AG04449 (cell line): ENCODE data around the gene SAPCD1.

ENCODE experiments used
- CTCF ChIA-PET: fragments of 350-600 bp; formaldehyde crosslinking; extraction: SDS; loops from one replicate; lab custom pipeline; 2021; ENCODE audit warnings: antibody characterized with exemption; lab: Yijun Ruan, JAX
- POLR2A ChIA-PET: fragments of 400-600, 350-600 bp; formaldehyde crosslinking; extraction: SDS; loops from one replicate; lab custom pipeline; 2020; ENCODE audit warnings: antibody characterized with exemption, inconsistent platforms; lab: Yijun Ruan, JAX
- DNase-seq: peaks from one replicate; pipeline ENCODE4 v3.0.0-alpha.2; 2010; ENCODE audit warnings: low read depth, low spot score
- H3K4me3 ChIP-seq: 2 replicates; pipeline ENCODE4 v1.5.1; 2011; ENCODE audit warnings: low read depth, mild to moderate bottlenecking, control low read depth, low read length
- TF ChIP-seq, protein P1 (sequence below): IDR thresholded peaks from one replicate; pipeline ENCODE4 v1.5.1; 2011; ENCODE audit warnings: mild to moderate bottlenecking, moderate library complexity, low read length, control low read depth, inconsistent platforms; ENCODE audit not compliant: insufficient read depth; ENCODE audit errors: missing control alignments

SAPCD1 gene

GRCh38 chr6:31727717-31728671 lies 34.5 kb upstream of the SAPCD1 start:
- H3K4me3 ChIP-seq, result peak overlapping the region; percentile 89
- no peak for DNase-seq
- CTCF ChIA-PET, result interaction anchor here (0.9 to 3.9 kb wide), 9 partner anchors 11 to 107 kb away, joined by 3 to 24 read pairs (median 4); partner anchors contain the start of genes HSPA1A, HSPA1L, LY6G6D and MSH5
- TF ChIP-seq, protein P1, sequence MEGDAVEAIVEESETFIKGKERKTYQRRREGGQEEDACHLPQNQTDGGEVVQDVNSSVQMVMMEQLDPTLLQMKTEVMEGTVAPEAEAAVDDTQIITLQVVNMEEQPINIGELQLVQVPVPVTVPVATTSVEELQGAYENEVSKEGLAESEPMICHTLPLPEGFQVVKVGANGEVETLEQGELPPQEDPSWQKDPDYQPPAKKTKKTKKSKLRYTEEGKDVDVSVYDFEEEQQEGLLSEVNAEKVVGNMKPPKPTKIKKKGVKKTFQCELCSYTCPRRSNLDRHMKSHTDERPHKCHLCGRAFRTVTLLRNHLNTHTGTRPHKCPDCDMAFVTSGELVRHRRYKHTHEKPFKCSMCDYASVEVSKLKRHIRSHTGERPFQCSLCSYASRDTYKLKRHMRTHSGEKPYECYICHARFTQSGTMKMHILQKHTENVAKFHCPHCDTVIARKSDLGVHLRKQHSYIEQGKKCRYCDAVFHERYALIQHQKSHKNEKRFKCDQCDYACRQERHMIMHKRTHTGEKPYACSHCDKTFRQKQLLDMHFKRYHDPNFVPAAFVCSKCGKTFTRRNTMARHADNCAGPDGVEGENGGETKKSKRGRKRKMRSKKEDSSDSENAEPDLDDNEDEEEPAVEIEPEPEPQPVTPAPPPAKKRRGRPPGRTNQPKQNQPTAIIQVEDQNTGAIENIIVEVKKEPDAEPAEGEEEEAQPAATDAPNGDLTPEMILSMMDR, result no peak
- POLR2A ChIA-PET, result interaction anchor here (1.6 to 3.9 kb wide), 5 partner anchors 12 to 111 kb away, joined by 5 to 16 read pairs (median 9); partner anchors contain the start of genes HSPA1B, LSM2 and MSH5

GRCh38 chr6:31728767-31729514 lies 33.5 kb upstream of the SAPCD1 start, which contains the start of gene DDAH2:
DDAH2 (minus strand) TSS chr6:31729299; CDS start chr6:31729161, 138 bp downstream.
- ChIA-PET POLR2A (interaction anchor here (0.9 to 3.9 kb wide), 14 partner anchors 9 to 134 kb away, joined by 3 to 16 read pairs (median 6); partner anchors contain the start of genes ABHD16A, HSPA1A, HSPA1B and HSPA1L), CTCF (interaction anchor here (1.1 to 3.9 kb wide), 11 partner anchors 10 to 223 kb away, joined by 3 to 24 read pairs (median 4); partner anchors contain the start of genes HSPA1A, HSPA1L, LY6G6D and MSH5)
- TF ChIP-seq, protein P1, result no peak
- no peak for DNase-seq
- peak within 1 kb of the TSS; percentile 89 for H3K4me3 ChIP-seq

DNA sequence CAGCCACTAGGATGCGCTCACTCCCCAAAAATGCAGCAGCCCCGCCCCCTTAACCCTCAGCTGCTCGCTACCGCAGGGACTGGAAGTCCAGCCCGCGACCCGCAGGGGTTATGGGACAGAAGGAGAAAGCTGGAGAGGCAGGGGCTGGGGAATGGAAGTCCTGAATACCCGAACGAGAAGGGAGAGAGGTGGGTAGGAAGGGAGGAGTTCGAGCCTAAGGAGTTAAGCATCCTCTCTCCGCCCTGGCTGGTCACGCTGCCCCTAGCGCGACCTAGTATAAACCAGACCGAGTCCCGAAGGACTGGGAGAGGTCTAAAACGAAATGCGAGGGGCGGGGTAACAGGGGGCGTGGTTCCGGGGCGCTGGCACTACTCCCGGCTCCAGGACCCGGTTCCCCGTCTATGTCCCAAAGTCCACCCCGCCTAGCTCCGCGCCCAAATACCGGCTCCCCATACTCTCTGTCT lies 32.9 kb upstream of the SAPCD1 start:
- TF ChIP-seq, protein P1, result peak; percentile 72
- ChIA-PET POLR2A (interaction anchor here (0.9 to 3.9 kb wide), 14 partner anchors 9 to 133 kb away, joined by 3 to 16 read pairs (median 6); partner anchors contain the start of genes ABHD16A, HSPA1A, HSPA1B and HSPA1L), CTCF (interaction anchor here (0.8 to 3.9 kb wide), 12 partner anchors 9 to 222 kb away, joined by 3 to 24 read pairs (median 5); partner anchors contain the start of genes HSPA1A, HSPA1L, LSM2 and LY6G6D)
- peak overlapping the region; percentile 89 for H3K4me3 ChIP-seq
- no peak for DNase-seq

DNA sequence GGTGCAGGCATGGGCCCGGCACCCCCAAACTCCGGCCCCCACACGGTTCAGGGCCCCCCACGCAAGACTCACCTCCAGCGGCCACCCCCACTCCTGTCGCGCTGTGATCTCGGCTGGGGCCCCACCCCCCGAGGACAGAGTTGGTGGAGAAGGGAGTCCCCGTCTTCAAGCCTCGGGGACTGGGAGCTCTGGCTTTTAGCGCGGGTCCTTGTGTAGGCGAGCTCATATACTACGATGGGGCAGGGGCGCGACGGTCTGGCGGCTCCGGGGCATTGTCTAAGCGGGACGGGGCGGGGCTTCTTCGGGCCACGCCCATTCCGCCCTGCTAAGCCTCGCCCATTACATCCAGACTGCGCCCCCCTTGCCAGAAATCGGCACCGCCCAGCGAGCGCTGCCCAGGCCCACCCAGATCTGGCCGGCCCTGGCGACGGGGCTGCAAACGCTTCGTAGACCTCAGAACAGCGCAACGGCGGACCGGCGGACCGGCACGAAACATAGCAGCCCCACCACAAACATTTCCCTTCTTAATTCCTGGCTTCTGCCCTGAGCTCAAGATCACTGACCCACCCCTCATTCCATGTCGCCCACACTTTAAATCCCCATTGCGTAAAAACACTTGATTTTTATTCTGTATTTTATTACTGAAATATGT lies 32.4 kb upstream of the SAPCD1 start:
- H3K4me3 ChIP-seq, result peak overlapping the region; percentile 89
- ChIA-PET POLR2A (interaction anchor here (0.6 to 3.9 kb wide), 15 partner anchors 8 to 133 kb away, joined by 3 to 16 read pairs (median 6); partner anchors contain the start of genes ABHD16A, HSPA1A, HSPA1B and HSPA1L), CTCF (interaction anchor here (0.8 to 3.9 kb wide), 16 partner anchors 9 to 222 kb away, joined by 3 to 24 read pairs (median 4); partner anchors contain the start of genes HSPA1A, HSPA1L, LSM2 and LY6G6D)
- DNase-seq, result no peak
- TF ChIP-seq, protein P1, result no peak

DNA sequence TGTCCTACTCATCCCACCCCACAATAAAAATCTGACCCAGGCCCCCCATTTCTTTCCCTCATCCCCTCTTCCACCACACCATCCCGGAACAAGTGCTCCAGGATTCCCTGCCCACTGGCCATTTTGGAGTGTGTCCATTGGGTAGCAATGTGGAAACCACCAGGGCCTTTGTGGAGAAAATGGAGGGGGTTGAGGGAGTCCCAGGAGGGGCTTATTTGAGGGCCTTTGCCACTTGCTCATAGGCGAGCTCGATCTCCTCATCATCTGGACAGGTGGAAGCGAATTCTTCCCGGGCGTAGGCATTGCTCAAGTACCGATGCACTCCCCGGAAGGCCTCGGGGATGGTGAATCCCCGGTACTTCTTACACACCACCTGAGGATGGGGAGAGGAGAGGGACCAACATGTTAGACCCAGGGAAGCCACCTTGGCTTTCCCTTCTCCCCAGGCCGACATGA lies 31.8 kb upstream of the SAPCD1 start:
- TF ChIP-seq, protein P1, result no peak
- POLR2A ChIA-PET, result interaction anchor here (0.6 to 3.9 kb wide), 11 partner anchors 10 to 132 kb away, joined by 3 to 16 read pairs (median 7); partner anchors contain the start of genes ABHD16A, HSPA1A, HSPA1B and HSPA1L
- no peak for DNase-seq
- CTCF ChIA-PET, result interaction anchor here (0.8 to 3.9 kb wide), 12 partner anchors 9 to 150 kb away, joined by 3 to 24 read pairs (median 4); partner anchors contain the start of genes HSPA1A, HSPA1L, LSM2 and LY6G5C
- H3K4me3 ChIP-seq, result no peak overlapping the region; the same call in 1 of the 2 replicates
